GM23248 (cell line): ENCODE data around the gene SLC34A1. TPM values are rescaled to one million over a fixed set of nuclear protein-coding genes. Genes with fewer than 3 reads are reported as not detected.

Source experiments
- DNase-seq: peaks from one replicate; pipeline ENCODE4 v3.0.0-alpha.2; 2015
- H2AFZ ChIP-seq: fragments of 200-600 bp; sonication (generic); 2 replicates; pipeline ENCODE4 v1.6.1; 2016; ENCODE audit warnings: antibody characterized with exemption
- H3F3A ChIP-seq: fragments of 200-600 bp; sonication (generic); 2 replicates; pipeline ENCODE4 v1.6.1; 2016; ENCODE audit warnings: mild to moderate bottlenecking, antibody characterized with exemption, mixed run types; ENCODE audit not compliant: insufficient read depth
- H3K27ac ChIP-seq: fragments of 200-600 bp; sonication (generic); 2 replicates; pipeline ENCODE4 v1.5.1; 2016; ENCODE audit warnings: mild to moderate bottlenecking
- H3K27me3 ChIP-seq: fragments of 200-600 bp; sonication (generic); replicated peaks from 2 replicates; pipeline ENCODE4 v1.6.1; 2016; ENCODE audit warnings: mild to moderate bottlenecking; ENCODE audit not compliant: insufficient read depth
- H3K36me3 ChIP-seq: fragments of 200-600 bp; sonication (generic); 2 replicates; pipeline ENCODE4 v1.6.1; 2016; ENCODE audit warnings: low read depth, mild to moderate bottlenecking
- H3K4me1 ChIP-seq: fragments of 200-600 bp; sonication (generic); 2 replicates; pipeline ENCODE4 v1.6.1; 2016; ENCODE audit warnings: mild to moderate bottlenecking; ENCODE audit not compliant: insufficient read depth
- H3K4me2 ChIP-seq: fragments of 200-600 bp; sonication (generic); one replicate; pipeline ENCODE4 v1.6.1; 2016; ENCODE audit warnings: mild to moderate bottlenecking; ENCODE audit not compliant: unreplicated experiment
- H3K4me3 ChIP-seq: fragments of 200-600 bp; sonication (generic); 2 replicates; pipeline ENCODE4 v1.5.1; 2016; ENCODE audit warnings: mild to moderate bottlenecking
- H3K79me2 ChIP-seq: fragments of 200-600 bp; sonication (generic); 2 replicates; pipeline ENCODE4 v1.6.1; 2016; ENCODE audit warnings: mild to moderate bottlenecking; ENCODE audit not compliant: insufficient read depth
- H3K9ac ChIP-seq: fragments of 200-600 bp; sonication (generic); 2 replicates; pipeline ENCODE4 v1.6.1; 2016; ENCODE audit warnings: mild to moderate bottlenecking
- H3K9me2 ChIP-seq: fragments of 200-600 bp; sonication (generic); 2 replicates; pipeline ENCODE4 v1.6.1; 2016; ENCODE audit warnings: mixed run types, mild to moderate bottlenecking, moderate library complexity; ENCODE audit not compliant: insufficient read depth
- H3K9me3 ChIP-seq: fragments of 200-600 bp; sonication (generic); one replicate; pipeline ENCODE4 v1.6.1; 2017; ENCODE audit warnings: low read depth
- H4K20me1 ChIP-seq: fragments of 200-600 bp; sonication (generic); 2 replicates; pipeline ENCODE4 v1.6.0; 2016; ENCODE audit not compliant: insufficient read depth
- EZH2 ChIP-seq: fragments of 200-600 bp; sonication (generic); IDR thresholded peaks from 2 replicates; pipeline ENCODE4 v1.6.1; 2018; ENCODE audit warnings: antibody characterized with exemption, mild to moderate bottlenecking; ENCODE audit not compliant: insufficient read depth, poor library complexity, severe bottlenecking
- EZH2phosphoT487 ChIP-seq: fragments of 200-600 bp; sonication (generic); IDR thresholded peaks from 2 replicates; pipeline ENCODE4 v1.6.1; 2018; ENCODE audit warnings: antibody characterized with exemption, moderate library complexity, mild to moderate bottlenecking, low read depth; ENCODE audit not compliant: insufficient read depth
- WGBS, 2 experiments: methylation state at CpG; one replicate each; pipeline ENCODE4 v1.1.6; 2015 to 2017; ENCODE audit warnings: low lambda C conversion rate in 2 of 2, low coverage in 1 of 2; ENCODE audit errors: missing lambda C conversion rate in 2 of 2; 5-methylcytosine and 5-hydroxymethylcytosine counted together
- in situ Hi-C: fragments of 300-500 bp; cut with MboI; formaldehyde crosslinking; loops from 2 replicates; pipeline ENCODE4 v1.15.0; 2020
- polyA plus RNA-seq: library from polyadenylated mRNA; unstranded; fragments of >200 nt; fragmentation: Nextera tagmentation; extraction: Ambion mirVana; gene quantifications from 2 replicates; pipeline ENCODE4 v1.2.1, GENCODE V29; 2016
- total RNA-seq: library from RNA; depleted of rRNA; stranded (reverse); fragments of >200 nt; shearing (Covaris generic); gene quantifications from 2 replicates; pipeline ENCODE4 v1.2.3, GENCODE V29; 2014

The SLC34A1 gene
- total and polyA plus RNA-seq, 2 experiments from 2014 or later, result not detected

GRCh38 chr5:177430140-177430951 is 46.1 kb downstream of the SLC34A1 start:
- in situ Hi-C loops, result no loop called here
- Histone ChIP-seq H3K9me2 (no peaks in the 10 kb centered on the region), H4K20me1 (no peaks in the 10 kb centered on the region), H3K4me2 (no peak overlapping the region), H3K9ac (no peak overlapping the region), H3K36me3 (no peaks in the 10 kb centered on the region), H3K4me3 (no peak overlapping the region), H3K4me1 (peaks cover 10% of the 10 kb centered on the region), H3K27ac (no peak overlapping the region), H3F3A (no peaks in the 10 kb centered on the region), H2AFZ (no peak overlapping the region), H3K79me2 (peaks cover 28% of the 10 kb centered on the region), H3K27me3 (no peaks in the 10 kb centered on the region), H3K9me3 (no peaks in the 10 kb centered on the region)
- 89 to 92% methylated on average over 26 of the region's 26 CpGs for WGBS, 2 experiments
- DNase-seq, result no peak
- TF ChIP-seq EZH2, result no peak
- TF ChIP-seq EZH2phosphoT487, result no peak

DNA sequence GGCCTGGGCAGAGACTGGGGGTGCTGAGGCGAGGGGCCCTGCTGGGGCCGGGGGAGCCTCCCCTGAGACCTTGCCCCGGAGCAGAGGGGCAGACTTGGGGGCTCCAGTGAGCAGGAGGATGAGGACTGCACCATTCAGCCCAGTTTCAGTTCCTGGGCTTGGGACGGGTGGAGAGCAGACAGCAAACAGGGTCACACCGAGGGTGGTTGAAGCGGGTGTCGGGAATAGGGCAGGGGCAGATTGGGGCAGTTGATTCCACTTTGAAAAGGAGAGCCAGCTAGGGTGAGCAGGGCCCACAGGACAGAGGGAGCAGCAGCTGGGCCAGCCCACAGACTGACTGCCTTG is 46.7 kb downstream of the SLC34A1 start:
- no peak for TF ChIP-seq EZH2phosphoT487
- no peak for TF ChIP-seq EZH2
- no peak overlapping the region for H3K9ac ChIP-seq
- no peak overlapping the region for H3K4me3 ChIP-seq
- no peaks in the 10 kb centered on the region for H3K9me2 ChIP-seq
- H3K4me2 ChIP-seq, result no peak overlapping the region
- no peaks in the 10 kb centered on the region for H3K9me3 ChIP-seq
- H2AFZ ChIP-seq, result no peak overlapping the region
- in situ Hi-C loops, result no loop called here
- H3F3A ChIP-seq, result no peaks in the 10 kb centered on the region
- no peaks in the 10 kb centered on the region for H3K36me3 ChIP-seq
- peaks cover 28% of the 10 kb centered on the region for H3K79me2 ChIP-seq
- H3K4me1 ChIP-seq, result peaks cover 10% of the 10 kb centered on the region
- H3K27ac ChIP-seq, result no peak overlapping the region
- no peaks in the 10 kb centered on the region for H3K27me3 ChIP-seq
- DNase-seq, result no peak
- H4K20me1 ChIP-seq, result no peaks in the 10 kb centered on the region
- WGBS, 2 experiments, result 95 to 98% methylated on average over 5 to 7 of the region's 7 CpGs

- Histone ChIP-seq H3K27ac (no peak overlapping the region), H3K36me3 (no peaks in the 10 kb centered on the region), H4K20me1 (no peaks in the 10 kb centered on the region), H3K9me2 (no peaks in the 10 kb centered on the region), H3K4me3 (no peak overlapping the region), H3K4me1 (peaks cover 10% of the 10 kb centered on the region), H3K79me2 (peaks cover 28% of the 10 kb centered on the region), H3K9ac (no peak overlapping the region), H2AFZ (no peak overlapping the region), H3K27me3 (no peaks in the 10 kb centered on the region), H3K4me2 (no peak overlapping the region), H3K9me3 (no peaks in the 10 kb centered on the region), H3F3A (no peaks in the 10 kb centered on the region)
- in situ Hi-C loops, result no loop called here
- TF ChIP-seq EZH2phosphoT487 (no peak), EZH2 (no peak)
- WGBS, 2 experiments, result 94 to 97% methylated on average over 25 to 27 of the region's 29 CpGs
- DNase-seq, result no peak
These were observed 47.3 kb downstream of the SLC34A1 start for GRCh38 chr5:177431317-177432142.

- no peak overlapping the region for H3K9ac ChIP-seq
- TF ChIP-seq EZH2phosphoT487, result no peak
- TF ChIP-seq EZH2, result no peak
- no peaks in the 10 kb centered on the region for H3K9me2 ChIP-seq
- H3K4me1 ChIP-seq, result peaks cover 8% of the 10 kb centered on the region
- H4K20me1 ChIP-seq, result no peaks in the 10 kb centered on the region
- no peak overlapping the region for H3K4me2 ChIP-seq
- in situ Hi-C loops, result no loop called here
- H3K27ac ChIP-seq, result no peak overlapping the region
- no peak overlapping the region for H3K4me3 ChIP-seq
- no peaks in the 10 kb centered on the region for H3K27me3 ChIP-seq
- H3F3A ChIP-seq, result no peaks in the 10 kb centered on the region
- H3K79me2 ChIP-seq, result peaks cover 24% of the 10 kb centered on the region
- no peaks in the 10 kb centered on the region; the same call in 1 of the 2 replicates for H3K36me3 ChIP-seq
- H3K9me3 ChIP-seq, result no peaks in the 10 kb centered on the region
- no peak overlapping the region for H2AFZ ChIP-seq
- DNase-seq, result no peak
- 87 to 90% methylated on average over 16 to 17 of the region's 18 CpGs for WGBS, 2 experiments
These were observed 48.1 kb downstream of the SLC34A1 start for GRCh38 chr5:177432143-177432838.
